ENCODE results near the gene DGKB.

DNA sequence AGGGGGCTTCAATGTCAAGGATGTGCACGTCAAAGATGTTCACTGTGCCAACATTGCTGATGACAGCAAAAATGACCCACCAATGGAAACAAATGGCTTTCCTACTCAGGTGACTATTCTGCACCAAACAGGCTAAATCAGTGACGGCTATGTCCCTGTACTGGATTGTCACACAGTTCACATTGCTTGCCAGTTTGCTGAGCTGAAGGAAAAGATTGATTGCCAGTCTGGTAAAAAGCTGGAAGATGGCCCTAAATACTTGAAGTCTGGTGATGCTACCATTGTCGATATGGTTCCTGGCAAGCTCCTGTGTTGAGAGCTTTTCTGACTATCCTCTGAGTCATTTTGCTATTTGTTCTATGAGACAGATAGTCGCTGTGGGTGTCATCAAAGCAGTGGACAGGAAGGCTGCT is 710.9 kb downstream of the DGKB start:
- TF ChIP-seq, protein P1, sequence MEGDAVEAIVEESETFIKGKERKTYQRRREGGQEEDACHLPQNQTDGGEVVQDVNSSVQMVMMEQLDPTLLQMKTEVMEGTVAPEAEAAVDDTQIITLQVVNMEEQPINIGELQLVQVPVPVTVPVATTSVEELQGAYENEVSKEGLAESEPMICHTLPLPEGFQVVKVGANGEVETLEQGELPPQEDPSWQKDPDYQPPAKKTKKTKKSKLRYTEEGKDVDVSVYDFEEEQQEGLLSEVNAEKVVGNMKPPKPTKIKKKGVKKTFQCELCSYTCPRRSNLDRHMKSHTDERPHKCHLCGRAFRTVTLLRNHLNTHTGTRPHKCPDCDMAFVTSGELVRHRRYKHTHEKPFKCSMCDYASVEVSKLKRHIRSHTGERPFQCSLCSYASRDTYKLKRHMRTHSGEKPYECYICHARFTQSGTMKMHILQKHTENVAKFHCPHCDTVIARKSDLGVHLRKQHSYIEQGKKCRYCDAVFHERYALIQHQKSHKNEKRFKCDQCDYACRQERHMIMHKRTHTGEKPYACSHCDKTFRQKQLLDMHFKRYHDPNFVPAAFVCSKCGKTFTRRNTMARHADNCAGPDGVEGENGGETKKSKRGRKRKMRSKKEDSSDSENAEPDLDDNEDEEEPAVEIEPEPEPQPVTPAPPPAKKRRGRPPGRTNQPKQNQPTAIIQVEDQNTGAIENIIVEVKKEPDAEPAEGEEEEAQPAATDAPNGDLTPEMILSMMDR (IDR thresholded peaks at IDR 0.05): no peak
- no peak for TF ChIP-seq POLR2A (IDR thresholded peaks at IDR 0.05)
